Globus pallidus (tissue), 1 donor: Measurements from ENCODE around the gene UNC93A.
"Not testable (repeated sequence)": the region's sequence is repeated elsewhere in the genome, so short reads cannot be mapped to it uniquely, and the experiment has no call there.

Experiments
- DNase-seq: peaks from one replicate; pipeline ENCODE4 v3.0.0-alpha.2; 2015; ENCODE audit warnings: low spot score

UNC93A gene

DNA sequence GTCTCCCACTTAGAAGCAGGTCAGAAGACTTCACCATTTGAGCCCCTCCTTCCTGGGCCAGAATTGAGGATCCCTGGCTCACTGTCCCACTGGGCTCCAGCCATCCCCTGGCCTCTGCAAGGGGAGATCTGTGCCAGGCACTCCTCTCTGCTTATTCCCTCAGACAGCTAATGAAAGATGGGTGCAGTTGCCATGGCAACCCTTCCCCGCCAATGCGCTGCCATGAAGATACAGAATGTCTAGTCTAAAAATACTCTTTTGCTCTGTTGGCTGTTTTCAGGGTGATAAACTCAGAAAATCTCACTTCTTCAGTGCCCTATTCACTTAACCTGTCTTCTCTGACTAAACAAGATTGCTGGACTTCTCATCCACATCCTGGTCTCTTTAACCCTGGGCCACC, 20.2 kb downstream of the UNC93A start:
- DNase-seq = peak; percentile 47

DNA sequence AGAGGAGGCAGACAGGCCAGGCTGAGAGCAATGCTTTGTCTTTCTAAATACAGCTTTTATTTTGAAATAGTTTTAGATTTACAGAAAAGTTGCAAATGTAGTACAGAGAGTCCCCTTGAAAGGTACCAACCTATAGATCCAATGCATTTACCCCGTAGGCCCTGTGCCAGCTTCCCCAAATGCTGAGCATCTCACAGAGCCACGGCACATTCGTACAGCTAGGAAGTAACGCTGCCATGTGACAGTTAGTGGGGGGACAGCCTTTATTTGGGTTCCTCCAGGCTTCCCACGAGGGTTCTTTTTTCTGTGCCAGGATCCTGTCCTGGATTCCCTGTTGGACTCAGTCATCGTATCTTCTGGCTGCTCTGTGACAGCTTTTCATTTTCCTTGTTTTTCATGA, 20.6 kb downstream of the UNC93A start:
- DNase-seq = peak; percentile 6

DNA sequence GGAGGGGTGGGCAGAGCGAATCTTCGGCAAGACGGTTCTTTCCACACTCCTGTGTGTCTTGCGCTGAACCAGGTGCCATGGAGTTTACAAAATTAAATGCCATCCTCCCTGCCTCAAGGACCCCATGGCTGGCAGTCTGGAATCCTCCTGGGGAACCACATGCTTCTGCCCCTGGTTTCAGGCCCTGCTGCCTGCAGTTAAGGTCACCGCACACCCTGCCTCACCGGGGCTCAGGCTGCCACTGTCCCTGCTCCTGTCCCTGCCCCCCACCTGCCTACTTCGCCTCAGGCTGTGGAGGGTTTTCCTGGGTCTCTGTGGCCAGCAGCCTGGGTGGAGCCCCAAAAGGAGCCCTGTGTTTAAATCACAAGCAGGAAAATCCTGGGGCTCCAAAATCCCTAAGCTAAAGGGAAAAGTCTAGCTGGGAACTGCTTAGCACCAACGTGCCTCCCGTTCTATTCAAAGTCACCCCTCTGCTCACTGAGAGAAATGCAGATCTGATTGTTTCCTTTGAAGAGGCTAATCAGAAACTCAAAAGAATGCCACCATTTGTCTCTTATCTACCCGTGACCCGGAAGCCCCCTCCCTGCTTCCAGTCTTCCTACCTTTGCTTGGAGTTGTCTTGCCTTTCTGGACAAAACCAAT, 23.2 kb downstream of the UNC93A start:
- DNase-seq = no peak

DNA sequence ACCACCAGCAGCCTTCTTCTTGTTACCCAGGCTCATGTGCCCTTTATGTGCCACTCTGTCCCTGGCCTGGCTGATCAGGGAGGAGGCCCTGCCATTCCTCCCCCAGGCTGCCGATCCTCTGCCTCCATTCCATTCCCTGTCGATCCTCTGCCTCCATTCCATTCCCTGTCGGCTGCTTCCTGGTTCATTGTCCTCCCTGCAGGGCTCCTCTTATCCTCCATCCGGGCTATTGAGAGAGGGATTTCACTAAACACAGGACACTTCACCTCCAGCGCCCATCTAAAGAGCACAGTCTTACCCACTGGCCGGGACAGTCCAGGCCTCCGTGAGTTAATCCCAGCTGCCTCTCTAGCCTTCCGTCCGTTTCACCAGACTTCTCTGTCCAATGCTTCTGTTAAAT, 26.1 kb downstream of the UNC93A start:
- no peak for DNase-seq

DNA sequence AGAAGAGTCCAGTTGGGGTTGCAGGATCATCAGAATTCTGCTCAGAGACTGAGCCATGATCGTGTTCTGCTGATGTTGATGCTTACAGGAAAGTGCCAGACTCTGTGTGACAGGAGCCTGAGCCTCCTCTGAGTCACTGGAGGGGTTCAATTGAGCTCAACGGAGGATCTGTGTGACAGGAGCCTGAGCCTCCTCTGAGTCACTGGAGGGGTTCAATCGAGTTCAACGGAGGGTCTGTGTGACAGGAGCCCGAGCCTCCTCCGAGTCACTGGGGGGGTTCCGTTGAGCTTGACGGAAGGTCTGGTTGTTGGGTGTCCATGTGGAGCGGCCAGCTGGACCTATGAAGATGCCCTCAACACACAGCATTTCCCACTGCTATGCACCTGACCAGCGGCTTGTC, 27.2 kb downstream of the UNC93A start:
- DNase-seq = not testable (repeated sequence)

DNA sequence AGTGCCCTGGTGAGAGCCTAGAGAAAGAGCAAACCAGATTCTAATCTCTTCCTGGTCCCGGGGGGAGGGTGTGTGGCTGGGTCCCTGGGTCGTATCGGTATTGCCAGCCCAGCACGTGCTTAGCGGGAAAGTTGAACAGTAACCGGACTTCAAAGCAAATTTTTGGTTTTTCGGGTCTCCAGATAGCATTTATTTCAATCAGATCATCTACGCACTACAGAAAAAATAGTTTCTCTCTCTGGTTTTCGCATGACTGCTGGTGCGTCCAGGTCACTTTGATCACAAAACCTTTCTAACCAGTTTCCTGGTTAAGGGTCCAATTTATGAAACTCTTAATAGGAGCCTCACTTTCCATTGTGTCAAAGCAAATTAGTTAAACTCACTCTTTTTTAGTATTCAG, 27.7 kb downstream of the UNC93A start:
- not testable (repeated sequence) for DNase-seq

DNA sequence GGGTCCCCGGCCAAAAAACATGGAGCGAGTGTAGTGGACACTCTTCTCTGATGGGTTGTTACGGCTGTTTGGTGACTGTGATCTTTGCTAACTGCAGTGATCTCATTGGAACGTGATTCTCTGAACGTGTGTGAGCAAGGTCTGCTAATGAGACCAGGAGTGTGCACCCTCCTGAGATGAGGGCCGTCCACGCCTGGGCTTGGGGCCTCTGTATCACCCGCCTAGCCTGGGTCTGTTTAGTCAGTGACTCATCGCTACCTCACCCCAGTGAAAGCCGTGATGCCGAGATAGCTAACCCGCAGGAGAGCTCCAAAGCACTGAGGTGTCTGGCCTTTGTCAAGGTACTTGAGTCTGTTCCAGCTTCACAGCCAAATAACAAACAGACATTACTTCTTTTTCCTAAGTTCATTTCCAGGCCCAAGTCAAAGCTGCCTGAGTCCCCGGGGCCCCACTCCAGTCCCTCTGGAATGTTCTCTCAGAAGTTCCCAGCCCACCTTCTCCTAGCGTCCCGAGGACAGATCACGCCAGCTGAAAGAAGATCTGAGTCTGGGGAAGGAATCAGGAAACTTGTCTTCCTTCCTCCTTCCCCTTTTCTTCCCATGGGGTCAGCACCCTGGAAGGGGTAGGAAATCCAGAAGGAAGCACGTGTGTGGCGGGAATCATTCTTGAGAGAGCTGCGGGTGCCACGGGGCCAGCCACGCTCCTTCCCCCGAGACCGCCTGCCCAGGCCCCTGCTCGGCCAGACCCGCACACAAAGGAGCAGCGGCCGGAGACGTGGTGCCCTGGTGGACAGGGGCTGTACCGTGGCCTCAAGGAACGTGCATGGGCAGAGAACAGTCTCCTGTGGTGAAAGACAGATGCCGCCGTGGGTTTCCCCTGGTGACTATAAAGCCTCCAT, 29.0 kb downstream of the UNC93A start:
- not testable (repeated sequence) for DNase-seq

DNA sequence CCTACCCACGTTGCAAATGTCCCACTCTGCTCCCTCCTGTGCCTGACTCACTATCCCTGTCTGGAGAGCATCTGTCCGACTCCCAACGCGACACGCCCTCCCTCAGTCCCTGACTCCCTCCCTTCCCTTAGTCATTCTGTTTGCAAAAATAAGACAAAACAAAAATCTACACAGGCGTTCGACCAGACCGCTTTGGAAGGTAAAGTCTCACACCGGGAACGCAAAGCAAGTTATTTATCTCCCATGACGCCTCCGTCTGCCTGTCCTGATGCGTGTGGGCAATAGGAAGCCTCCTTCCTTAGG, 29.6 kb downstream of the UNC93A start:
- not testable (repeated sequence) for DNase-seq

DNA sequence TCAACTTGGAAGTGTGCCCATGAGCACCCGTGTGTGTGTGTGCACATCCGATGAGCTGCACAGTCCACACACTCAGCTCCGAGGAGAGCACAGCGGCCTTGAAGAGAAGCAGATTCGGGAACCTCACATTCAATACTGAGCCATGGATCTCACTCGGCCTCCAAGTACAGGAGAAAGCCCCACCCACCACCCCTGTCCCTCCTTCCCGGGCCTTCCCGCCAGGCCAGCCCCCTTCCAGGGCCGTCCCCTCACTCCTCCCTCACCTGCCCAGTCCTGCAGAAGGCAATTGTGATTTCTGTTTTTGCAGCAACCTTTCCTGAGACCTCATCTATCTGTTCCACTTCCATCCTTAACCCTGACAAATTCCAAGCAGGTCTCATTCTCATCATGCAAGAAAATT, 30.1 kb downstream of the UNC93A start:
- not testable (repeated sequence) for DNase-seq

DNA sequence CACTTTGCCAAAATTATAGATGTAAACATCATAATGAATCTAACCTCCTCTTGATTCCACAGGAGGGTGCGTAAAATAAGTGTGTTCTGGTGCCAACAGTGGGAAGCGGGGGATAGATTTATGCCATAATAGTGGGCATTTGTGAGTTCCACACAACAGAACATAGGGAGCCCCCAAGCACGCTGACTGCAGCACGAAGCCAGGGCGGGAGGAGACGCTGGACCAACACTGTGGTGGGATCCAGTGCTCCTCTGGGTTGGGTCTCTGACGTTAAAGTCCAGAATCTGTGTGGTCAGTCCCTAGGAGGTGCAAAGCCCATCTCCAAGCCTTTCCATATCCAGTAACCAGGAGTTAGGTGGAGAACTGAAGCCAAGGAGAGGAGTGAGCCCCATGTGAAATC, 32.0 kb downstream of the UNC93A start:
- no peak for DNase-seq

DNA sequence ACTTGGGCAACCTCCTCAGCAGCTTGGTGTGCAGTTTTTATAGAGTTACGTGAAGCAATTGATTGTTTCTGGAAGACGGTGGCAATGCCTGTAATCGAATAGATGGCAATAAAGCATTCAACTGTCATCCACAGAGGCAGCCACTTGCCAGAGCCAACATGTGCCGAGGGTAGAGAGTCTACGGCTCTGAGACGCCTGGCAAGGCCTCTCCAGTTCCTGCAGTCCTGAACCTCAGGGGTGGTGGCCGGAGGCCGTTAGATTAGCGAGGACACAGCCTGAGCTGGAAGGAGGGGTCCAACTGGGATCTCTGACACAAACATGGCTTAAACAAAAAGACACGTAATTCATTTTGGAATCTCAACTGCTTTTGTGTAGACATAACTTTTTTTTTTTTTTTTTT, 33.0 kb downstream of the UNC93A start:
- no peak for DNase-seq

DNA sequence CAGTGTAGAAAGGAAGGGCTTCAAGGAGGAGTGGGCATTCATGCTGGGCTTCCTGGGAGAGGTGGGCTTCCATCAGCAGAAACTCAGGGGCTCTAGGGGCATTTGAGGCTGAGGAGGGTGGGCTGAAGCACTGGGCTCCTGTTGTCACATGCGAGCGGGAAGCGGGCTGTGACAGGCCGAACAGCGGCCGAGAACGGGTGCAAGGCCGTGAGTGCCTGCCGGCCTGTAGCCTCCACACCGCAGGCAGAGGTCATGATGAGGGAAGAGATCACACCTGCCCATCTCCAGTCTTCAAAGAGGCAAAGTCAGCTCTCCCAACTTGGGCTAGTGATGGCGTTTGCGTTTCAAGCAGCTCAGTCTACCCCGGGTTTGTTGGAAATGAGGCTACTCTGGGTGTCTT, 34.7 kb downstream of the UNC93A start:
- no peak for DNase-seq

DNA sequence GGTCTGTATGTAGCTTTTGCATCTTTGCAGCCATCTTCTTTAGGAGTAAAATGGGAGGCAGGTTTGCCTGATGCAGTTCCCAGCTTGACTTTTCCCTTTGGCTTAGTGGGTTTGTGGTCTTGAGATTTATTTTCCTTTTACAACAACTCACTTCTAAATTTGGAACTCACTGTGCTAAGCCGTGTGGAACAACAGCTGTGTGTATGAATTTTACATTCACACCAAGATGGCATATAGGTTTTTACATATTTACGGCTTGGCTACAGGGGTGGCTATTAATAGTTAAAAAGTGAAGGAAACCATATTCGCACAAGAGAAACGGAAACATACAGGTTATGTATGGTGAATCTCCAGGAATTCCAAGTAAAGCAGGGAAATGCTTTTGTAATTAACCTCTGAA, 36.3 kb downstream of the UNC93A start:
- no peak for DNase-seq

DNA sequence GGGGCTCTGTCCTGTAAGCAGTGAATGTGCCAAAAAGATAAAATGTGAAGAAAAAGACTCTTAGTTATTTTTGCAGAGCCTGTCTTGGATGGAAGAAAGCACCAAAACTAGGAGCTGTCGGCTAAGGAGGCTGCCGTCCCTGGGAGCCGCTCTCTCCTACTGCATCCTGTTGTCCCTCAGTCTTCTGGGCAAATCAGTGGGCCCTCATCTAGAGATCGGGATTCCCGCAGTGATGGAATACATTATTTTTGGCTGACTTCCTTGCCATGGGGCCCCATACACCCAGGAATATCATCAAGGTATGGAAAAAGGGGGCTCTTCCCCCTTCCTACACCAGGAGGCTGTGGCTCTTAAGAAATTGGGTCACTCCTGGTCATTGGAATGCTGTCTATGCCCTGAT, 37.0 kb downstream of the UNC93A start:
- no peak for DNase-seq

DNA sequence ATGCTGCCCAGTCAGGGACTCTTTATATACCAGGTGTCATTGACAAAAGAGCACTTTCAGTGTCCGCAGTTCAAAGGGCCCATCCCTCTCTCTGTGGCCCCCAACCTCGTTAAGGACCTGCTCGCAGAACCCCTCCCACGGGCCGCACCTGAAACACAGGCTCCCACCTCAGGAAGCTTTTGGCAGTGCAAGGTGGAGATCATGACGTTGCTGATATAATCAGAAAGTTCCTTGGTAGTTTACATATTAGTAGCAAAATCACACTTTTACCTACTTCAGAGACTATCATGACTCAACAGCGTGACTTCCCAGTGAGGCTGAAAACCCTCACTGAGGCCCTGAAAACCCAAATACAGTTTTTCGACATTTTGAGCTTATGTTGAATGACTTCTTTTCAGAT, 37.9 kb downstream of the UNC93A start:
- DNase-seq = no peak

DNA sequence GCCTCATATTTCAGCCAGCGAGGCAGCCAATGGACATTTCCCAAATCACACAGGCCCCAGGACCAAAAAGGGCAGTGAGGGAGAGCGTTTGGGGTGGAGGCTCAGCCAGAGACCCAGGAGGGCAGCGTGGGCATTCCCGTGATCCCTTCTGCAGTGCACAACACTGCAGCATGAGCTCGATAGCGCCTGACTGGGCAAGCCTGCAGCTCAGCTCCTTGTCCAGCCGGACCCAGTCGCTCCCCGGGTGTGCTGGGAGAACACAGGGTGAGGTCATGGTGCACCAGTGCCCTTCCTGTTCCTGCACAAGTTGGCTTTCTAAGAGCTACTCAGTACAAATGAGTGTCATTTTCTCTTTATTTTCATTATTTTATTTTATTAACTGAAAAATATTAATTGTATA, 39.6 kb downstream of the UNC93A start:
- DNase-seq = no peak

DNA sequence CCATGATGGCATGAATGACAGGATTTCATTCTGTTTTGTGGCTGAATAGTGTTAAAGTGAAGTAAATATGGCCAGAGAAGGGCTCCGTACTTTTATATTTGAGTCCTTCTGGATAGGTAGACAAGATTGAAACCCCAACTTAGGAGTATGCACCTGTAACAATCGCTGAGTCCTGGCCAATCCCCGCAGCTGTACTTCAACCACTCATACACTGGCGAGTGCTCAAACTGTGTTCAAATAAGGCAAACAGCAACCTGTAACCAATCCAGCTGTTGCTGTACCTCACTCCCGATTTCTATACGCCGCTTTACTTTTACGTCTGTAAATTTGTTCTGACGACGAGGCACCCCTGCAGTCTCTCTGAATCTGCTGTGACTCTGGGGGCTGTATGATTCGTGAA, 40.5 kb downstream of the UNC93A start:
- no peak for DNase-seq

DNA sequence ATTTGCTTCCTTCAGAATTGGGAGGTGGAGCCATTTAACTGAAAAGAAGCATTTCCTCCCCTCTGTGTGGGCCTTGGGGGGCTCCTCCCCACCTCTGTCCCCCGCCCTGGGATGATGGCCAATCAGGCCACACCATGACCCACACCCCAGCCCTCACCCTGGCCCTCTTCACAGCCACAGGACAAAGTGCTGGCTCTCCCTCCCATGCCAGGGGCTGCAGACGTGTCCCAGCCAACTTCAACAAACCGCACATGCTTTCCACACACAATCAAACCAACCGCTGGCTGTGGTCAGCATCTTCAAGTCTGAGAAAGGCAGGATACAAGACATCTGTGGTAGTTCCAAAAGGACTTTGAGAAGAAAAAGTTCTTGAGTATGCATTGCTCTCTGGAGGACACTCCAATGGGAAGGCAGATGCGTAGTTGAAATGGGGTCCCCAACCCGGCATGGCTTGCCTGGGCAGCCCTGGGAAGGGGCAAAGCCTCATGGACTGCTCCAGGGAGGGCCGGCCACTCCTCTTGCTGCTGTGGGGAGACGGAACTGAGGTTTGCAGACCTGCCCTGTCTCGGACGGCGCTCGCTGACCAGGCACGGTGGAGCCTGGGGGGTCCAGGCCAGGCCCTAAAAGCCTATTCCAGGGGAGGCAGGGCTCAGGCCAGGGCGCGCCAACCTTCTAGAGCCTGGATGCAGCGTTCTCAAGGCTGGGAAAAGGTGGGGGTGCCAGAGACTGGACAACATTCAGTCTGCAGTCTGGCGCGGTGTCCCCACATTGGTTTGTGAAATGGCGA, 45.9 kb downstream of the UNC93A start:
- DNase-seq = no peak

DNA sequence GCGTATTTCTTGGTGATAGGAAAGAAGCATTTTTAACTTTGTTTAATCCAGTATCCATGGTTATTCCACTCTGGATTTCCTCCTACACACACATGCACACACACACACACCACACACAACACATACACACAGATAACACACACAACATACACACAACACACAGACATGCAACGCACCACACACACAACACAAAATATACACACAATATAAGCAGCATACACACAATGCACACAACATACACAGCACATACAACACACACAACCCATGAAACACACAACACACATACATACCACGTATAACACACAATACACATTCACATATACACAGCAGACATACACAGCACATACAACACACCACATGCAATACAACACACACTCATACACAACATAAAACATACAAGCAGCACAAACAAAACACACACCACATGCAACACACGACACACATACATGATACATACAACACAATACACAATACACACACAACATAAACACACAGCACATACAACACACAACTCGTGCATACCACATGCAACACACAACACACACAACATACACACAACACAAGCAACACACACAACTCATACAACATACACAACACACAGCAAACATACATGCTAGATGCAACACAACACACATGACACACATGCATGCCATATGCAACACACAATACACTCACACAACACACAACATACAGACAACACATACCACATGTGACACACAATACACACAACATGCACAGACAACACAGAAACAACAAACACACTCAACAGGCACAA, 46.7 kb downstream of the UNC93A start:
- no peak for DNase-seq

DNA sequence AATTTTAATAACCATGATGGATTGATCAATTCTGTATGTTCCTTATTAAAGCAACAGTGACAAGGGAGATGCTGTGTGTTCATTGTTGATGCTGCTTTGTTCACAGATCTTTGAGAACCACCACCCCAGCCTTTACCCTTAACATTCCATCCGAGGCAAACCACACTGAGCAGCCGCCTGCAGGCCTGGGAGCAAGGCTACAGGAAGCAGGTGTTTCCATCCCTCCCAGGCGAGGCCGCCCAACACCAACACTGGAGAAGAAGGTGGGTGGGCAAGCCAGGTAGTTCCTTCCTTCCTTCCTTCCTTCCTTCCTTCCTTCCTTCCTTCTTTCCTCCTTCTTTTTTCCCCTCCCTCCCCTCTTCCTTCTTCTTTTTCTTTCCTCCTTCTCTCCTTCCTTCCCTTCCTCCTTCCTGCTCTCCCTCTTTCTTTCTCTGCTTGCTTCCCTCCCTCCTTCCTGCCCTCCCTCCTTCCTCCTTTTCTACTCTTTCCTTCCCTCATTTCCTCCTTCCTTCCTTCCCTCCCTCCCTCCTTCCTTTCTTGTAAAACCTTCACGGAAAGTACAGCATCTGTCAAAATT, 47.5 kb downstream of the UNC93A start:
- DNase-seq = no peak

DNA sequence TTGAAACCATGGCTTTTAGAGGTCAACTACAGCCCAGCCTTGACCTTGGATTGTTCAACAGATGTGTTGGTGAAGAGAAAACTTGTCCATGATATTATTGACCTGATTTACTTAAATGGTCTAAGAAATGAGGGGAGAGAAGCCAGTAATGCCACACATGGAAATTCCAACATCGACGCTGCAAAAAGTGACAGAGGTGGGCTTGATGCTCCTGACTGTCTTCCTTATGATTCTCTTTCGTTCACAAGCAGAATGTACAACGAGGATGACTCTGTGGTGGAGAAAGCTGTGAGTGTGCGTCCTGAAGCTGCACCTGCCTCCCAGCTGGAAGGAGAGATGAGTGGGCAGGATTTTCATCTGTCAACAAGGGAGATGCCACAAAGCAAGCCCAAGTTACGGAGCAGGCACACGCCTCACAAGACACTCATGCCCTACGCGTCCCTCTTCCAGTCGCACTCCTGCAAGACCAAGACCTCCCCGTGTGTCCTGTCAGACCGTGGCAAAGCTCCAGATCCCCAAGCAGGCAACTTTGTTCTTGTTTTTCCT, 50.0 kb downstream of the UNC93A start:
- no peak for DNase-seq
